ENCODE data around the gene OR10V1.

Gene OR10V1, protein sequence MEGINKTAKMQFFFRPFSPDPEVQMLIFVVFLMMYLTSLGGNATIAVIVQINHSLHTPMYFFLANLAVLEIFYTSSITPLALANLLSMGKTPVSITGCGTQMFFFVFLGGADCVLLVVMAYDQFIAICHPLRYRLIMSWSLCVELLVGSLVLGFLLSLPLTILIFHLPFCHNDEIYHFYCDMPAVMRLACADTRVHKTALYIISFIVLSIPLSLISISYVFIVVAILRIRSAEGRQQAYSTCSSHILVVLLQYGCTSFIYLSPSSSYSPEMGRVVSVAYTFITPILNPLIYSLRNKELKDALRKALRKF

GRCh38 chr11:59713745-59714144 lies at the start of gene OR10V1:
TSS of gene OR10V1 (minus strand) at chr11:59713845. CDS start at chr11:59713845, 0 bp downstream.
- DNase-seq (ENCODE audit: low read depth), result no peak

- DNase-seq (ENCODE audit: low read depth), result no peak
Measured at GRCh38 chr11:59761993-59762392, 48.3 kb upstream of the OR10V1 start.

DNA sequence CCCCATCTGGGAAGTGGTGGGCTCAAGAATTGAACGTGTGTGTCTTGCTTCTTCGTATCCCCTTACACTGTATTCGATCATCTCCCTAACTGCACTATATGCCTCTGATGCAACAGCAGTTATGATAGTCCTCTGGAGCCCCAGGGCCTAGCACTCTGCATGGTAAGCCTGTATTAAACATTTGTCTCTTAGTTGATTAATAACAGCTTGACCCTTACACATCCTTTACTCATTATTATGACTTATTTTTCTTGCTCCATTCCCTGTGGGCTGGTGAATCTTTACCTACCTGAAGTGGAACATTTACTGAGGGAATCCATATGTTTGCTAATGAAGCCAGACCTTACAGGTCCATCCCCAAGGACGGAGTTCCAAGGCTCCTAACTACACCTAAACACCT lies 47.1 kb upstream of the OR10V1 start:
- no peak for DNase-seq (ENCODE audit: low read depth)

DNA sequence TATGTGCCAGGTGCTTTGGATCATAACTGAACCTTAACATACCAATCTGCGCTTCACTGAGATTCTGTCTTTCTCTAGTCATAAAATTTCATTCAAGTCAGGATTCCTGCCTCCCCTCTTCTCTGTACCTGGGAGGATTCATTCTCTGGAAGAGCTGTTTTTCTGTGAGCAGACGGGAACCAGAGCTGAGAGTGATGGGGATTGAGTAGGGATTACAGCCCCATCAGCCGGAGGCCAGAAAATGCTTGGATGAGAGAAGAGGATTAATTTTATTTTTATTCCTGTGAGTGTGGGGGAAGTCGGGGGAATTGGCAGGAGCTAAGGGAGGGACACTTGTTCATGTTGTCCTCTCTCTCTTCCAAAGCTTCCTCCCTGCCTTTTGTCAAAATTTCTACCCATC lies 46.3 kb upstream of the OR10V1 start:
- no peak for DNase-seq (ENCODE audit: low read depth)

- no peak for DNase-seq (ENCODE audit: low read depth)
Measured at GRCh38 chr11:59758401-59759037, 44.9 kb upstream of the OR10V1 start.

GRCh38 chr11:59756845-59757244 lies 43.2 kb upstream of the OR10V1 start:
- DNase-seq (ENCODE audit: low read depth), result no peak

GRCh38 chr11:59756558-59756840 lies 42.9 kb upstream of the OR10V1 start:
- no peak for DNase-seq (ENCODE audit: low read depth)

- DNase-seq (ENCODE audit: low read depth), result peak; percentile 43
Measured at GRCh38 chr11:59755701-59756557, 42.3 kb upstream of the OR10V1 start.

DNA sequence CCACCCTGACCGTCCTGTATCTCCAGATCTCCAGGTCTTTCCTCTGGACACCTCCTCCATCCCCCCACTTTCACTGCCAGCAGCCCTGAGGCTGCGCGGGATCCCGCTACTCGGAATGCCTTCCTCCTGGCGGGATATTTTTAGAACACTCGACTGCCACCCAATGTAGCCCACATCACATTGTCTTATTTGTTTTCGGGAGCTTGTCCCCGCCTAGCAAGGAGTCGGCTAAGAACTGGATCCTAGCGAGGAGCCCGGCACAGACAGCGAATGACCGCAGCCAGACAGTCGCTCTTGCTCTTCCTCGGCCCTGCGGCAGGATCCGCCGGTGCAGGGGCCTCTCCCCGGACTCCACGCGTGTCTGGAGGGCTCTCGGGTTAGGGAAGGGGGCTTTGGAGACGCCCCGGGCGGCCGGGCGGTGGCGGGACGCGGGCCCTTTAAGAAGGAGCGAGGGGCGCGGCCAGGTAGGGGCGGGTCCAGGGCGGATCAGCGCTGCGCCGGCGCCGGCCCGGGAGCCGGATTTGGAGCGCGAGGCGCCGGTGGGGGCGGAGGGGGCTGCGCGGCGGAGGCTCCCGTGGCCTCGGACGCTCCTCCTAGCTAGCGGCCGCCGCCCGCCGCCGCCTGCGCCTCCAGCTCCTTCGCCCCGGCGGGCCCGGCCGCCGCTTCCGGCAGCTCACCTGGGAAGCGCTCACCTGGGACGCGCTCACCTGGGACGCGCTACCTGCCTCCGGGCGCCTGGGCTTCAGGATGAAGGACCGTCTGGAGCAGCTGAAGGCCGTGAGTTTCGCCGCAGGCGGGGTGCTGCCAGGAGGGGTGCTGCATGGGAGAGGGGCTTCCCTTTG lies 41.4 kb upstream of the OR10V1 start, which contains the start of gene STX3:
TSS of gene STX3 (plus strand) at position 518 of the 842 bp plus-strand sequence. CDS start at position 748, 230 bp downstream.
- peak; percentile 57 for DNase-seq (ENCODE audit: low read depth)

DNA sequence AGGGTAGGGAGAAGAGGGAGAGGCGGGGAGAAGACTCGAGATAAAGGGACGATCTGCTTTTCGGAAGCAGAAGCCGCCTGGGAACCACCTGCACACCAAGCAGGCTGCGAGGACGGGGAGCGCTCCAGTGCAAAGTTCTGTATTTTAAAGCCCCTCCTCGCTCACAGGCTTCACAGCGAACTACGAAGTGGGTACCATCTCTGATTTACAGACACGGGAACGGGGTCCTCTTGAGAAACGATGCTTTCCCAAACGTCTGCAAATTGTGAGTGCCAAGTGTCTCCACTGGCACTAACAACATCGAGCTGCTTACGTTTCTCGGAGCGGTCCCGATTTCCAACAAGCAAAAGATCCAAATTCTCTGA lies 40.8 kb upstream of the OR10V1 start:
- peak; percentile 5 for DNase-seq (ENCODE audit: low read depth)

DNA sequence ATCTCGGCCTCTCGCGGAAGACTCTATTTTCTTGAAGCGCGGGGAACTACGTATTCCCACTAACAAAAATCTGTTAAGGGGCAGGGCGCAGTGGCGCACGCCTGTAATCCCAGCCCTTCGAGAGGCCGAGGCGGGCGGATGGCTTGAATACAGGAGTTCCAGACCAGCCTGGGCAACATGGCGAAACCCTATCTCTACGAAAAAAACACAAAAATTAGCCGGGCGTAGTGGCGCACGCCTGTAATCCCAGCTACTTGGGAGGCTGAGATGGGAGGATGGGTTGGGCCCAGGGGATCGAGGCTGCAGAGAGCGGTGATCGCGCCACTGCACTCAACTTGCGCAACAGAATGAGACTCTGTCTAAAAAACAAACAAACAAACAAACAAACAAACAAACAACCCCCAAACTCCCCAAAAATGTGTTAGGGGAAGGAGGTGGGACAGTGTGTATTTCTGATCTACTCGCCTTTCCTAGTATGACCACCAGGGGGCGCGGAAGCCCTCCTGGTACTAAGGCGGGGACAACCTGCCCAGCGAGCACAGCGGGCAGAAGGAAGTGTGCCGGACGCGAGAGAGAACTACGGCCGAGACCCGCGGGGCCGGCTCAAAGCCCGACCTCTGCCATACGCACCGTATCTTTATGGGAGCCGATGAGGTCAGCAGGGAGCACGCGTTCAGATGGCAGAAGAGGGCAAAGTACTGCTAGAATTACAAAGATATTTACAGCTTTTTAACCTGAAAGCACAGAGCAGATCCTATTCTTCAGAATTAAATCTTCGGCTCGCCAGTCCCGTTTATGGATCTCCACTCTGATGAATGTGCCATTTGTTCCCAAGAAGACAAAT lies 40.2 kb upstream of the OR10V1 start:
- peak; percentile 83 for DNase-seq (ENCODE audit: low read depth)

GRCh38 chr11:59746111-59746510 lies 32.5 kb upstream of the OR10V1 start:
- DNase-seq (ENCODE audit: low read depth), result no peak

DNA sequence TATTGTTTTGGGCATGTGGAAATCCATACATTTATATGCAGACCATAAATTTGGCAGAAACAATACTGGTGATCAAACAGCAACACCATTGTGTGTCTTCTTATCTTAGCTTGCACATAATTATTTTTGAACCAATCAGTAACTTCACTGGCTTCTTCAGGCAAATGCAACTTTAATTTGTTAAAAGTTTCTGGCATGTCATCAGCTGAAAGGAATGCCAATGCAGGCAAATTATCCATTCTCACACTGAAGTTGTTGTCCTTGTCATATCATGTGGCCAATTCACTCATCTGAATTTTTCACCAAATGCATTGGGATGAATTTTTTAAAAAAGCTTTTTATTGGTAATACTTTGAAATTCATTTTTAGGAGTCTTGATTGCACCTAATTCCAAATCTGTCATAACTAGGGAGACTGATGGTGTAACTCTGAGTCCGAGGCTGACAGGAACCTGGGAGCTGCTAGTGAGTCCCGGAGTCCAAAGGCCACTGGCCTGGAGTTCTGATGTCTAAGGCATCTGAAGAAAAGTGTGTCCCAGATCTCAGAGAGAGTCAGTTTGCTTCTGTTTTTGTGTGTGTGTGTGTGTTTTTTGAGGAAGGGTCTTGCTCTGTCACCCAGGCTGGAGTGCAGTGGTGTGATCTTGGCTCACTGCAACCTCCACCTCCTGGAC lies 17.4 kb upstream of the OR10V1 start:
- DNase-seq (ENCODE audit: low read depth), result no peak

DNA sequence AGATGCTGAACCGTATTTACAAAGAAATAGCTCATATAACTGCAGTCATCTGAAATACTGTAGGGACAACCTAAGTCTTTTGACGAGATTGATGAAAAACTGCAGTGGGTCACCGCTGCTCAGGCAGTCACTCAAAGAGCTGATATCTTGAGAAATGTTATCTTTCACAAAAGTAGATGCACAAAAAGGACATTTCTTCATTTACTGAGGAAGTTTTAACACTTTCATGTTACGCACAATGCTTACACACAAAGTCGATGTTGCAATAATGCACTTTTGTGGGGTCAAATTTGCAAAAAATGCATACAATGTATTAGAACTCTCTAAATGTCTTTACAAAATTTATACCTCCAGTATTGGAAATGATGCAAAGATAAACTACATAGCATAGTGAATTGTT lies 16.2 kb upstream of the OR10V1 start:
- no peak for DNase-seq (ENCODE audit: low read depth)

DNA sequence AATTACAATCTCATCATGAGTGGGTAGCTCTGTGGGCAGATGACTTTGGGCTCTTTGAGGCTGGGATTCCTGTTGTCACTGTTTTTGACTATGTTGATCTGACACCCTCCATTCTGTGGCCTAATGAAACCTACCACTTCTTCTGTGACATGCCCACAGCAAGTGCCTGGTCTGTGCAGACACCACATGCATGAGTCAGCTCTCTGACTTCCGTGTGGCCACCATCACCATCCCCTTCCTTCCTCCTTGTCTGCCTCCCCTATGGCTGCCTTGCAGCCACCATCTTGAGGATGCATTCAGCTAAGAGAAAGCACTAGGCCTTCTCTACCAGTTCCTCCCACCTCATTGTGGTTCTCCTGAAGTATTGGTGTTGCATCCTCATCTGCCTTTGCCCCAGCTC lies 15.3 kb upstream of the OR10V1 start:
- no peak for DNase-seq (ENCODE audit: low read depth)

DNA sequence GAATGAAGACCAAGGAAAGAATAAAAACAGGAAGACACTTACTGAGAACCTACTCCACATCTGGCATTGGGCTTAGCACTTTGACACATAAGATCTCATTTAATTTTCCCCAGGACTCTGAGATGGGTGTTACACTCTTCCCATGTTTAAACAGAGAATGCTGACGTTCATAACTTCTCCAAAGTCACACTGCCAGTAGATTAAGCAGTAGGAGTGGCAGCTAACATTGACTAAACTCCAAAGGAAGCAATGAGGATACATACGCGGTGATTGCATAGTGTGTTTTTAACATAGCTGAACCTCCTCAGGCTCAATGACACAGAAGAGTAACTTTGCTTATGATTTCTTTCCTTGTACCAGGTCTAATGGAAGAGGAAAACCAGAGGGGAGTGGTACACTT lies 14.5 kb upstream of the OR10V1 start:
- no peak for DNase-seq (ENCODE audit: low read depth)

DNA sequence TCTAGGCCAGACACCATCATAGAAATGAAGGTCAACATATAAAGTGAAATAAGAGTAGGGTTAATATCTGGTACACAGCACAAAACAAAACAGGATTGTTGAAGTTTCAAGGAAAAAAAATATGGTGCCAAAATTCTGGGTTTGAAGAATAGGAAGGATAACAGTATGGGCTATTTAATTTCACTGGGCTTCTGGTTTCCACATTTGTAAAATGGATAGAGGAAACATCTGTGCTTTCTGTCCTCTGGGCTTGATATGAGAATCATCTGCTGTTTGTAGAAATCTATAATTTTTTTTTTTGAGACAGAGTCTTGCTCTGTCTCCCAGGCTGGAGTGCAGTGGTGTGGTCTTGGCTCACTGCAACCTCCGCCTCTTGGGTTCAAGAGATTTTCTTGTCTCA lies 13.8 kb upstream of the OR10V1 start:
- DNase-seq (ENCODE audit: low read depth), result no peak

DNA sequence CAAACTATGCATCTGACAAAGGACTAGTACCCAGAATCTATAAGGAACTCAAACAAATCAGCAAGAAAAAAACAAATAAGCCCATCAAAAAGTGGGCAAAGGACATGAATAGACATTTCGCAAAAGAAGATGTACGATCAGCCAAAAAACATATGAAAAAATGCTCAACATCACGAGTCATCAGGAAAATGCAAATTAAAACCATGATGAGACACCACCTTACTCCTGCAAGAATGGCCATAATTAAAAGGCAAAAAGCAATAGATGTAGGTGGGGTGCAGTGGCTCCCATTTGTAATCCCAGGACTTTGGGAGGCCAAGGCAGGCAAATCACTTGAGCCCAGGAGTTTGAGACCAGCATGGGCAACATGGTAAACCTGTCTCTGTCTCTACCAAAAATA lies 10.4 kb upstream of the OR10V1 start:
- no peak for DNase-seq (ENCODE audit: low read depth)

DNA sequence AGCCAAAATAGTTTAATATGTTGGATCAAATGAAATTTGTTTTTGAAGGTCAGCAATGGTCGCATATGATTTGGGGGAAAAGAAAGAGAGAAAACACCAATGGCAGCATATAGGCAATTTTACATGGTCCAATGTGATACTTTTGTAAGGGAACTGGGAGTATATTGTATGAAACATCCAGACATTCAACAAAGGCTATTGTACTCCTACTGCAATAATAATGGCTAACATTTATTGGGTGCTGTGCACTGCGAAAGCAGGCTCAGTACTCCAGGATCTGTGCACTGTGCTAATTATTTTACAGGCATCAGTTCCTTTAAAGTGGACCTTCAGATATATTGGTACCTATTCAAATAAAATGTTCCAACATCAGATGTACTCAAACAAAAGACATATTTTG lies 5.9 kb upstream of the OR10V1 start:
- DNase-seq (ENCODE audit: low read depth), result no peak

GRCh38 chr11:59716051-59716450 lies 2.4 kb upstream of the OR10V1 start:
- no peak for DNase-seq (ENCODE audit: low read depth)
